Large intestine (tissue), 3 donors: ENCODE results near the gene AFF1. TPM values are rescaled to one million over a fixed set of nuclear protein-coding genes. Genes with fewer than 3 reads are reported as not detected.
A peak's percentile ranks its signal among the peaks of the same experiment; 100 is the strongest.

Source experiments
- DNase-seq, 2 donors: peaks; one replicate each; pipeline versions ENCODE4 v3.0.0 to v3.0.0-alpha.2; 2013
- H3K27ac ChIP-seq: one replicate; pipeline ENCODE4 v1.5.1; 2013; ENCODE audit warnings: low read length
- H3K27me3 ChIP-seq: 2 replicates; pipeline ENCODE4 v1.6.1; 2013; ENCODE audit warnings: low read length; ENCODE audit not compliant: control insufficient read depth, insufficient read depth
- H3K36me3 ChIP-seq: 2 replicates; pipeline ENCODE4 v1.6.1; 2013; ENCODE audit warnings: low read length; ENCODE audit not compliant: control insufficient read depth, insufficient read depth
- H3K4me1 ChIP-seq: one replicate; pipeline ENCODE4 v1.6.1; 2013; ENCODE audit warnings: low read length; ENCODE audit not compliant: control insufficient read depth, insufficient read depth
- H3K4me3 ChIP-seq: one replicate; pipeline ENCODE4 v1.5.1; 2013; ENCODE audit warnings: low read length
- H3K9me3 ChIP-seq: one replicate; pipeline ENCODE4 v1.6.1; 2013; ENCODE audit warnings: mild to moderate bottlenecking, low read depth, low read length, moderate library complexity; ENCODE audit not compliant: control insufficient read depth
- WGBS: methylation state at CpG from one replicate; pipeline ENCODE4 v1.1.5; 2013; ENCODE audit warnings: low lambda C conversion rate; ENCODE audit not compliant: insufficient coverage; 5-methylcytosine and 5-hydroxymethylcytosine counted together
- polyA plus RNA-seq: library from polyadenylated mRNA; unstranded; fragments of 120-200 nt; gene quantifications from one replicate; pipeline ENCODE4 v1.2.1, GENCODE V29; 2013

The AFF1 gene
- polyA plus RNA-seq, 1 donor = 37.5 TPM

DNA sequence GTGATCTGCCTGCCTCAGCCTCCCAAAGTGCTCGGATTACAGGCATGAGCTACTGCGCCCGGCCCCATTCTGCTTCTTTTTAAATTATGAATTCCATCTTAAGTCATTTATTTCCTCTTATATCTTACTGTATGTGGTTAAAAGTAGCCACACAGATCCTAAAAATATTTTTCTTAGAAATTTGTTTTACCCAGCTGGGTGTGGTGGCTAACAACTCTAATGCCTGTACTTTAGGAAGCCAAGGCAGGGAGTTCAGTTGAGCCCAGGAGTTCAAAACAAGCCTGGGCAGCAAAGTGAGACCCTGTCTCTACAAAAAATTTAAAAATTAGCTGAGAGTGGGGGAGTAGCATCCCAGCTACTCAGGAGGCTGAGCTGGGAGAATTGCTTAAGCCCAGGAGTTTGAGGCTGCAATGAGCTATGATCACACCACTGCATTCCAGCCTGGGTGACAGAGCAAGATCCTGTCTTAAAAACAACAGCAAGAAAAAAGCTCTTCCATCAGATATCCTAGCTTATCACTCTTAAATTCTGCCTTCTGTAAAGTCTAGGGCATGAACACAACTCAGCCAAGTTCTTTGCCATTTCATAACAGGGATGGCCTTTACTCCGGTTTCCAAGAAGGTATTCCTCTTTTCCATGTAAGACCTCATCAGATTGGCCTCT is 15.1 kb upstream of the AFF1 start:
- H3K27ac ChIP-seq = peak overlapping the region; percentile 80
- H3K9me3 ChIP-seq = peaks cover 4% of the 10 kb centered on the region

DNA sequence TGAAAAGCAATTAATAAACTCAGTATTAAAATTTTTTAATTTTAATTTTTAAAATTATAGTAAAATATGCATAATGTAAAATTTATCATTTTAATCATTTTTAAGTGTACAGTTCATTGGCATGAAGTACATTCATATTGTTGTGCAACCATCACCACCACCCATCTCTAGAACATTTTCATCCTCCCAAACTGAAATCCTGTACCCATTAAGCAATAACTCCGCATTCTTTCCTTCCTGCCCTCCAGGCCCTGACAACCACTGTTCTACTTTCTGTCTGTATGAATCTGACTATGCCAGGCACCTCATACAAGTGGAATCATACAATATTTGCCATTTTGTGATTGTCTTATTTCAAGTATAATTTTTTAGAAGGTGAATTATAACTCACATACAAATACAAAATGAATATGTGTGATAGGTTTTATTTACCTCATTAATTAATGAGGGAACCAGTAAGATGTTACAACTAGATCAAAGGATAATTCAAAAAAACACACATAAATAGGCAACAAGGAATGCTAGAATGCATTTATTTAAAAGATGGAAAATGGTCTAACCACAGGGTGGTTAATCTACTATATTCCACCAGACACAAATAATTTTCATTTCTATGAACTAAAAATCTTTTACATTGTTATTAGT is 13.1 kb upstream of the AFF1 start:
- Histone ChIP-seq H3K9me3 (peaks cover 4% of the 10 kb centered on the region), H3K36me3 (no peaks in the 10 kb centered on the region), H3K27me3 (no peaks in the 10 kb centered on the region), H3K27ac (no peak overlapping the region), H3K4me3 (no peak overlapping the region), H3K4me1 (peaks cover 12% of the 10 kb centered on the region)
- WGBS = no CpG with 5 or more reads among the region's 1 CpG
- no peak for DNase-seq

More for the DNA sequence above, 15.1 kb upstream of the AFF1 start:
- 100% methylated on average over 1 of the region's 4 CpGs for WGBS
- no peaks in the 10 kb centered on the region for H3K36me3 ChIP-seq
- DNase-seq = no peak
- H3K27me3 ChIP-seq = no peaks in the 10 kb centered on the region
- no peak overlapping the region for H3K4me3 ChIP-seq
- H3K4me1 ChIP-seq = peaks cover 4% of the 10 kb centered on the region

DNA sequence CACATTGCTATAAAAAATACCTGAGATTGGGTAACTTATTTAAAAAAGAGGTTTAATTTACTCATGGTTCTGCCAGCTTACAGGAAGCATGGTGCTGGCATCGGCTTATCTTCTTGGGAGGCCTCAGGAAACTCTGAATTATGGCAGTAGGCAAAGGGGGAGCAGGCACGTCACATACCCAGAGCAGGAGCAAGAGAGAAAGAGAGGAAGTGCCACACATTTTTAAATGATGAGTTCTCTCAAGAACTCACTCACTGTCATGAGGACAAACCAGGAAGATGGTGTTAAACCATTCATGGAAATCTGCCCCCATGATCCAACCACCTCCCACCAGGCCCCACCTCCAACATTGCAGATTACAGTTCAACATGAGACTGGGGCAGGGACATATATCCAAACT is 10.0 kb upstream of the AFF1 start:
- Histone ChIP-seq H3K27ac (no peak overlapping the region), H3K9me3 (no peaks in the 10 kb centered on the region), H3K27me3 (no peaks in the 10 kb centered on the region), H3K4me3 (no peak overlapping the region), H3K36me3 (no peaks in the 10 kb centered on the region), H3K4me1 (peaks cover 21% of the 10 kb centered on the region)
- WGBS = no CpG with 5 or more reads among the region's 2 CpGs
- no peak for DNase-seq

DNA sequence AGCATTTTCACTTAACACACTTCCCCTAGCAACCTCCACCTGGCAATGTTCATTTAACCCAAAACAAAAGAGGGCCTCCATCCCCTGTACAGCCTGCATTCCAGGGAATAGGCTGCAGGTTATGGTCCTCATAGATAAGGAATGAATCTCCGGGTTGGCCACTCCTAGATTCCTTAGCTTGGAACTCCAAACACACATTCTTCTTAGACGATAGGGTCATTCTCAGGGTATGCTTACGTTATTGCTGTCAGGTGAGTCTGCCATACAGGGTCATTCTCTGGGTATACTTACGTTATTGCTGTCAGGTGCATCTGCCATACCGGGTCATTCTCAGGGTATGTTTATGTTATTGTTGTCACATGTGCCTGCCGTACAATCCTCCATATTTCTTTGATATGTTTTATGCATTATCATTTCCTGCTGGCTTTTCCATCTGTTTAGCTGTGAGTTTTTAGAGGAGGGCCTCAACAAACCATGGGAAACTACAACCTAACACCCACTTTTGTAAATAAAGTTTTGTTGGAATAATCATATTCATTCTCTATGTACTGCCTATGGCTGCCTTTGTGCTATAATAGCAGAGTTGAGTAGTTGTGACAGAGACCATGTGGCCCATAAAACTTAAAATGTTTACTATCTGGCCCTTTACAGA is 8.2 kb upstream of the AFF1 start:
- Histone ChIP-seq H3K9me3 (no peaks in the 10 kb centered on the region), H3K27me3 (no peaks in the 10 kb centered on the region), H3K4me1 (peaks cover 17% of the 10 kb centered on the region), H3K36me3 (no peaks in the 10 kb centered on the region), H3K27ac (peak overlapping the region; percentile 79), H3K4me3 (no peak overlapping the region)
- DNase-seq = peak; percentile 88 to 93
- 29% methylated on average over 1 of the region's 6 CpGs for WGBS

DNA sequence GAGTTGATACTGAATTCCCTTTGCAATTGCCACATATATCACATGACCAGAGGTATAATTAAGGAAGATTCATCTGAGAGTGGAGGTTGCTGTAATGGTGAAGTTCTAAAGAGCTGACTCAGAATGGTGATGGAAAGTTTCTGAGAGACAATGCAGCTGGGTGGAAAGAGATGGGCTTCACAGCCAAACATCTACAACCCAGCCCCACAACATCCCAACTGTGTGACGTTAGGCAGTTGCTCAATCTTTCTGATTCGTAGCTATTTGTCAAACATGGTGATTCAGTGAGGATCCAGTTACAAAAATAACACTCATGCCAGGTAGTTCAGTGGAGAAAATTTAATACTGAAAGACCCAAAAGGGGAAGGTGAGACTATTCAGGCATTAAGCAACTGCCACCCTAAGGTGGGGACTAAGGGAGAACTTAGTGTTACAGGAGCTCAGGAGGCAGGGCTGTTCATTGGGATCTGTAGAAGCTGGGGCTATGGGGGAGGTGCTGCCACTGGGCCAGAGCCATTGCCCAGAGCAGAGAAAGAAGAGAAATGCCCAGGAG is 6.9 kb upstream of the AFF1 start:
- no peak for DNase-seq
- no peak overlapping the region for H3K4me3 ChIP-seq
- no peaks in the 10 kb centered on the region for H3K9me3 ChIP-seq
- no peaks in the 10 kb centered on the region for H3K36me3 ChIP-seq
- no CpG with 5 or more reads among the region's 2 CpGs for WGBS
- H3K27ac ChIP-seq = peak overlapping the region; percentile 52
- H3K27me3 ChIP-seq = no peaks in the 10 kb centered on the region
- H3K4me1 ChIP-seq = peaks cover 17% of the 10 kb centered on the region

DNA sequence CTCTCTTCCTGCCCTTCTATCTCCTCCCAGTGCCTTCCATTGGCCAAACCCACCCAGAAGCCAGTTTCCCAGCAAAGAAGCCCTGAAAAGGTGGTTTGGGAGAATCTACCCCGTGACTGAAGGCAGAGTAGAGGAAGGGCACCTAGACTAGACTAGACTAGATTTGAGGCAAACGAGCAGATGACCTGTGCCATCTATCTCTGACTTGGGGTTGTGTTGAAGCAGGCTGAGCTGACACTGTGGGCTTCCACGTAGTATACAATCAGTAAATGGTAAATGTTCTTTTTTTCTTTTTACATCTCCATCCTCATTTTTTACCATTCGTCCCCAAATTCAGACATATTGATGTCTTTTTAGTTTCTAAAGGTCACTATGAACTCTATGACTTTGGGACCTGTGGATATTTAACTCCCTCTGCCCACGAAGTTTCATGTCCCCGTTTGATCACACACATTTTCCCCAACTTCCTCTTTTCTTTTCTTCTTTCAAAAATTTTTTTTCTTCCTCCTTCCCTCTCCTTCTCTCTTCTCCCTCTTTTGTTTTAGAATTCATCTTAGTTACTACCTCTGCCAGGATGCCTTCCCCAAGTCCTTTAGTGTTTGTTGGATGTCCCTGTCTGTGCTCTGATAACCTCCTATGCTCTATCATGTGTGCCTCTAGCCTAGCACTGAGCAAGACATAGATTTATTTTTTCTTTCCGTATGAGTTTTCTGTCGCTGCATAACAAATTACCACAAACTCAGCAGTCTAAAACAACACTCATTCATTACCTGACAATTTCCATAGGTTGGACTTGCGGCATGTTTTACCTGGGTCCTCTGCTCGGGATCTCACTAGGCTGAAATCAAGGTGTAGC is 6.2 kb upstream of the AFF1 start:
- no peaks in the 10 kb centered on the region for H3K9me3 ChIP-seq
- peaks cover 17% of the 10 kb centered on the region for H3K4me1 ChIP-seq
- H3K36me3 ChIP-seq = no peaks in the 10 kb centered on the region
- no peaks in the 10 kb centered on the region for H3K27me3 ChIP-seq
- no peak overlapping the region for H3K4me3 ChIP-seq
- peak overlapping the region; percentile 52 for H3K27ac ChIP-seq
- no peak for DNase-seq
- WGBS = 94% methylated on average over 5 of the region's 10 CpGs

DNA sequence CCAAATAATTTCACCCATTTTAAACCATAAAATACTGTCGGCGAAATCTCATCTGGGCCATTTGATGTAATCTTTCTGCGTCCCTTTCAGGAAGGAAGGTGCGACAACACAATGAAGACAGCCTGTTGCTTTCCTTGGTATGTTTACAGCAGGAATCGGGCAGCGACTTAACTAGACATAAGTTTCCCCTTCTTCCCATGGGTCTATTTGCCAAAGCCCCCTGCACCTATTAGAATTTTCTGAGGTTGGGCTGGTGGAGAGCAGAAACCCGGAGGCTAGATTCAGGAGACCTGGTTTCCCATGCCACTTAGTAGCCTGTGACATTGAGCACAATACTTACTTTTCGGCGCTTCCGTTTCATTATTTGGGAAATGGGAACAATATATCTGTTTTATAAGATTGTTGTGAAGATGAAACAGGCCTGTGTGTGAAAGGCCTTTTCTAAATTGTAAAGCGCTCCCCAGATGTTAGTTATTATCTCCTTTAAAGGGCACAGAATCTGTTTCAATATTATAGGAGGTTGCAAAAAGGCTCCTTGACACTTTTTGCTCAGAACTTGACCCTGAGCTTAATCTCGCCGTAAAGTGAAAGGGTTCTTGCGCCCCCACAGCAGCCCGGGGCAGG is 552 bp upstream of the AFF1 start:
- H3K27me3 ChIP-seq = no peaks in the 10 kb centered on the region
- peaks cover 15% of the 10 kb centered on the region for H3K4me1 ChIP-seq
- DNase-seq = peak in 1 of 2 donors; percentile 56
- H3K27ac ChIP-seq = peak overlapping the region; percentile 97
- H3K36me3 ChIP-seq = no peaks in the 10 kb centered on the region
- H3K4me3 ChIP-seq = peak overlapping the region; percentile 79
- H3K9me3 ChIP-seq = no peaks in the 10 kb centered on the region
- 0% methylated on average over 2 of the region's 15 CpGs for WGBS

DNA sequence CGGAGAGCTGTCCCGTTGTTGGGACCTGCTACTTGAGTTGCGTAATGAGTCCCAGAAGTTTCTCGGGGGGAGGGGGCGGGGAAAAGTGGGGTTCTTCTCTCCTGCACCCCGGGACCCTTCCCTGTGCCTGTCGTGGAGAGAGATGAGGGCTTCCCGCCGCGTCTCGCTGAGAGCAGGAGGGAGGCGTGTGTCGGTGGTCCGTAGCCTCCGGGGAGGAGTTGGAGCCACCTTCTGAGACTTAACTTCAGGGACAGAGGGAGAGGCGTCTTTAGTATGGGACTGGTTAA is 698 bp downstream of the AFF1 start:
- no CpG with 5 or more reads among the region's 16 CpGs for WGBS
- no peak for DNase-seq
- peaks cover 25% of the 10 kb centered on the region for H3K4me1 ChIP-seq
- H3K36me3 ChIP-seq = no peaks in the 10 kb centered on the region
- H3K27me3 ChIP-seq = no peaks in the 10 kb centered on the region
- H3K27ac ChIP-seq = peak overlapping the region; percentile 86
- no peaks in the 10 kb centered on the region for H3K9me3 ChIP-seq
- H3K4me3 ChIP-seq = peak overlapping the region; percentile 93

DNA sequence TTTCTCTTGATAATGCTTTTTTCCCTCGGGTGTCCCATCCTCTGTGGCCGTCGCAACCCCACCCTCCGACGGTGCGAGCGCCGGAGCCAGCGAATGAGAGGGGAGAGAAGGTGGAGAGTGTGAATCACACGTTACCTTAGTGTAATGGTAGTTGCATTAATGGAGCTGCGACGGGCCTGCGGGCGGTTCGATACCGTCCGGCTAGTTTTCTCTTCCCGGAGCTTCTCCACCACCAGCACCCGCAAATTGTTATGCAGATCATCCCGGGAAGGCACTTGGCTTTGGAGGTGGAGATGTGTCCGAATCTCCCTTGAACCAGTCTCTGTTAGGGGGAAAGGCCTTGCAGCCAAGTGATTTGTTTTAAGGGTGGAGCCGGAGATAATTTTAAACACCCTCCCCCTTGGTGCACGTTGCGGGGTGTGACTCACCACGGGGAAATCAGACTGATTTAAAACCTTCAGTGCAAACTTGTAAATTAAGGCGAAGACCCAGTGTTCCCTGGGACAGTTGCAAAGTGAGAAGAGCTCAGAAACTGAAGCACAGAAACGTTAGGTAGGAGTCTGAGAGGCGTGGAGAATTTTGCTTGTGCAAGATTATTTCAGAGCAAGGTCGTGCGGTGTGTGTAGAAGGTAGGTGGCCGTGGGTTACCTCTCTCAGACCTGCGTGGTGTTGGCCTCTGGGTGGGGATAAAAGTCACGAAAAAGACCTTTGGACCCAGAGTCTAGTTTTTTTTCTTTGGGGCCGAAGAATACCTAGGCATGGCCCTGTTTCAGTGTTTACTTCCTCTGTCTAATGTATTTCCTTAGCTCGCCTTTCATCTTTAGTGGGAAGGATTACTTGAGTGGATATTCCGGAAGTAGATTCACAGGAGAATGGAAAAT is 1.3 kb downstream of the AFF1 start:
- 27% methylated on average over 2 of the region's 36 CpGs for WGBS
- Histone ChIP-seq H3K27me3 (no peaks in the 10 kb centered on the region), H3K4me3 (peak overlapping the region; percentile 93), H3K27ac (peak overlapping the region; percentile 86), H3K4me1 (peaks cover 31% of the 10 kb centered on the region), H3K36me3 (no peaks in the 10 kb centered on the region), H3K9me3 (no peaks in the 10 kb centered on the region)
- DNase-seq = peak; percentile 82 to 94
